Measurements from ENCODE around the gene BCCIP. TPM values are rescaled to one million over a fixed set of nuclear protein-coding genes. Genes with fewer than 3 reads are reported as not detected.

BCCIP gene
- total RNA-seq, 1 experiment from 2014 or later = 159 TPM

DNA sequence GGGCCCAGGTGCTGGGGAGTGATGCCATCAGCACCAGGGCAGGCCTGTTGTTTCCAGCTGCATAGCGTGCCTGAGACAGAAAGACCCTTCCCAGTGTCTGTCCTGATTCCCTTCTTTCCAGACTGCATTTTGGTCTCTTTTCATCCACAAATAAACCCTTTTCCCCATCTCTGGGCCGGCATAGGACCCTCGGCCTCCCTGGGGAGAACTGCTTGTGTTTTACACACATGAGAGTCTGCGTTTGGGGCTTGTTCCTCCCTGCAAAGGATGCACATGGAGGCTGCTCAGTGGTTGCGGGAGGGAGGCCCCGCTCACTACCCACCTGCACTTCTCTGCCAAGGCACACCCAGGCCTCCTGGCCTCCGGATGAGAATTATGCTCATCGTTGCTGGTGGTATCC, 42.0 kb upstream of the BCCIP start:
- ATAC-seq (no peak), DNase-seq (ENCODE audit: low read depth, low spot score) (no peak)
- intact Hi-C loops (cut with micrococcal nuclease) = no loop called here
- RAD21 ChIA-PET (ENCODE audit: low non-redundant PET in 1 of 2, low total read pairs in 2 of 2, uncharacterized antibody in 2 of 2, unreplicated experiment in 2 of 2) = no interaction called here
- no peak overlapping the region for H3K9ac ChIP-seq (ENCODE audit: low read length)
- CTCF ChIA-PET = no interaction called here
- TF ChIP-seq ELF1 (IDR thresholded peaks at IDR 0.05; ENCODE audit: borderline replicate concordance, low read depth) (no peak), SRF (IDR thresholded peaks at IDR 0.05; ENCODE audit: low read depth) (no peak), EZH2 (IDR thresholded peaks at IDR 0.05) (no peak), ZFX (IDR thresholded peaks at IDR 0.05) (no peak), CEBPB (IDR thresholded peaks at IDR 0.05; ENCODE audit: low read depth) (no peak), YY1 (IDR thresholded peaks at IDR 0.05; ENCODE audit: extremely low read depth, insufficient replicate concordance, low read depth, low read length) (no peak), TCF7L2 (IDR thresholded peaks at IDR 0.05; ENCODE audit: borderline replicate concordance, extremely low read depth, insufficient read depth, insufficient read length) (no peak), EGR1 (IDR thresholded peaks at IDR 0.05; ENCODE audit: low read depth) (no peak), POLR2A (IDR thresholded peaks at IDR 0.05; ENCODE audit: borderline replicate concordance, extremely low read depth, insufficient read depth, insufficient read length) (no peak), RAD21 (IDR thresholded peaks at IDR 0.05; ENCODE audit: low read depth) (no peak), FOSL1 (IDR thresholded peaks at IDR 0.05; ENCODE audit: low read depth) (no peak)
- TF ChIP-seq, protein P1, sequence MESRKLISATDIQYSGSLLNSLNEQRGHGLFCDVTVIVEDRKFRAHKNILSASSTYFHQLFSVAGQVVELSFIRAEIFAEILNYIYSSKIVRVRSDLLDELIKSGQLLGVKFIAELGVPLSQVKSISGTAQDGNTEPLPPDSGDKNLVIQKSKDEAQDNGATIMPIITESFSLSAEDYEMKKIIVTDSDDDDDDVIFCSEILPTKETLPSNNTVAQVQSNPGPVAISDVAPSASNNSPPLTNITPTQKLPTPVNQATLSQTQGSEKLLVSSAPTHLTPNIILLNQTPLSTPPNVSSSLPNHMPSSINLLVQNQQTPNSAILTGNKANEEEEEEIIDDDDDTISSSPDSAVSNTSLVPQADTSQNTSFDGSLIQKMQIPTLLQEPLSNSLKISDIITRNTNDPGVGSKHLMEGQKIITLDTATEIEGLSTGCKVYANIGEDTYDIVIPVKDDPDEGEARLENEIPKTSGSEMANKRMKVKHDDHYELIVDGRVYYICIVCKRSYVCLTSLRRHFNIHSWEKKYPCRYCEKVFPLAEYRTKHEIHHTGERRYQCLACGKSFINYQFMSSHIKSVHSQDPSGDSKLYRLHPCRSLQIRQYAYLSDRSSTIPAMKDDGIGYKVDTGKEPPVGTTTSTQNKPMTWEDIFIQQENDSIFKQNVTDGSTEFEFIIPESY (IDR thresholded peaks at IDR 0.05; ENCODE audit: extremely low read depth, insufficient replicate concordance, low read length) = no peak
- TF ChIP-seq, protein P2, sequence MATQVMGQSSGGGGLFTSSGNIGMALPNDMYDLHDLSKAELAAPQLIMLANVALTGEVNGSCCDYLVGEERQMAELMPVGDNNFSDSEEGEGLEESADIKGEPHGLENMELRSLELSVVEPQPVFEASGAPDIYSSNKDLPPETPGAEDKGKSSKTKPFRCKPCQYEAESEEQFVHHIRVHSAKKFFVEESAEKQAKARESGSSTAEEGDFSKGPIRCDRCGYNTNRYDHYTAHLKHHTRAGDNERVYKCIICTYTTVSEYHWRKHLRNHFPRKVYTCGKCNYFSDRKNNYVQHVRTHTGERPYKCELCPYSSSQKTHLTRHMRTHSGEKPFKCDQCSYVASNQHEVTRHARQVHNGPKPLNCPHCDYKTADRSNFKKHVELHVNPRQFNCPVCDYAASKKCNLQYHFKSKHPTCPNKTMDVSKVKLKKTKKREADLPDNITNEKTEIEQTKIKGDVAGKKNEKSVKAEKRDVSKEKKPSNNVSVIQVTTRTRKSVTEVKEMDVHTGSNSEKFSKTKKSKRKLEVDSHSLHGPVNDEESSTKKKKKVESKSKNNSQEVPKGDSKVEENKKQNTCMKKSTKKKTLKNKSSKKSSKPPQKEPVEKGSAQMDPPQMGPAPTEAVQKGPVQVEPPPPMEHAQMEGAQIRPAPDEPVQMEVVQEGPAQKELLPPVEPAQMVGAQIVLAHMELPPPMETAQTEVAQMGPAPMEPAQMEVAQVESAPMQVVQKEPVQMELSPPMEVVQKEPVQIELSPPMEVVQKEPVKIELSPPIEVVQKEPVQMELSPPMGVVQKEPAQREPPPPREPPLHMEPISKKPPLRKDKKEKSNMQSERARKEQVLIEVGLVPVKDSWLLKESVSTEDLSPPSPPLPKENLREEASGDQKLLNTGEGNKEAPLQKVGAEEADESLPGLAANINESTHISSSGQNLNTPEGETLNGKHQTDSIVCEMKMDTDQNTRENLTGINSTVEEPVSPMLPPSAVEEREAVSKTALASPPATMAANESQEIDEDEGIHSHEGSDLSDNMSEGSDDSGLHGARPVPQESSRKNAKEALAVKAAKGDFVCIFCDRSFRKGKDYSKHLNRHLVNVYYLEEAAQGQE (IDR thresholded peaks at IDR 0.05; ENCODE audit: low read depth) = no peak
- TF ChIP-seq, protein P3, sequence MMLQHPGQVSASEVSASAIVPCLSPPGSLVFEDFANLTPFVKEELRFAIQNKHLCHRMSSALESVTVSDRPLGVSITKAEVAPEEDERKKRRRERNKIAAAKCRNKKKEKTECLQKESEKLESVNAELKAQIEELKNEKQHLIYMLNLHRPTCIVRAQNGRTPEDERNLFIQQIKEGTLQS (IDR thresholded peaks at IDR 0.05) = no peak
- TF ChIP-seq, protein P4, sequence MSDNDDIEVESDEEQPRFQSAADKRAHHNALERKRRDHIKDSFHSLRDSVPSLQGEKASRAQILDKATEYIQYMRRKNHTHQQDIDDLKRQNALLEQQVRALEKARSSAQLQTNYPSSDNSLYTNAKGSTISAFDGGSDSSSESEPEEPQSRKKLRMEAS (IDR thresholded peaks at IDR 0.05) = no peak
- H3K9me2 ChIP-seq (ENCODE audit: insufficient read depth) = no peaks in the 10 kb centered on the region
- H2AFZ ChIP-seq (ENCODE audit: low read depth, low read length, poor library complexity, severe bottlenecking) = no peak overlapping the region
- no peak overlapping the region for H3K4me3 ChIP-seq (replicated peaks in 1 of 2; ENCODE audit: low read depth in 1 of 2, low read length in 2 of 2)
- H3K36me3 ChIP-seq (ENCODE audit: control insufficient read depth in 1 of 2, insufficient read depth in 2 of 2, low read length in 2 of 2) = no peaks in the 10 kb centered on the region
- no peak overlapping the region for H3K4me2 ChIP-seq (ENCODE audit: low read length)
- H3K27ac ChIP-seq (ENCODE audit: low read depth, low read length) = no peak overlapping the region
- H3K9me3 ChIP-seq (ENCODE audit: control insufficient read depth in 1 of 2, insufficient read depth in 1 of 2, low read depth in 1 of 2, low read length in 2 of 2) = no peaks in the 10 kb centered on the region
- no peaks in the 10 kb centered on the region for H3K79me2 ChIP-seq (ENCODE audit: insufficient read depth, low read length)
- H3K27me3 ChIP-seq (ENCODE audit: insufficient read depth, low read length) = no peaks in the 10 kb centered on the region
- no peaks in the 10 kb centered on the region for H4K20me1 ChIP-seq (ENCODE audit: insufficient read depth)
- BruUV-seq (replicated peaks) = no TSS peak
- POLR2A ChIA-PET = no interaction called here
- no peaks in the 10 kb centered on the region for H3K4me1 ChIP-seq (ENCODE audit: control insufficient read depth in 1 of 2, insufficient read depth in 2 of 2, low read length in 2 of 2)

Measured in HCT116 (cell line).